Adrenal gland (tissue), 12 donors: ENCODE results near the gene DPP6. TPM values are rescaled to one million over a fixed set of nuclear protein-coding genes. Genes with fewer than 3 reads are reported as not detected.

Source experiments
- DNase-seq, 7 donors: peaks; one replicate each; pipeline ENCODE4 v3.0.0-alpha.2; 2019 to 2020
- H3K27ac ChIP-seq, 5 donors: fragments of 200-600 bp; sonication (generic) in 4 of 5; 1 replicate in 3 of 5; 2 replicates in 2 of 5; pipeline versions ENCODE4 v1.5.1 to v1.8.0; 2016 to 2020; ENCODE audit warnings: mild to moderate bottlenecking in 1 of 5
- H3K27me3 ChIP-seq: fragments of 200-600 bp; 2 replicates; pipeline ENCODE4 v1.8.0; 2021
- H3K36me3 ChIP-seq, 2 donors: fragments of 200-600 bp; replicated peaks in 1 of 2; 1 replicate in 1 of 2; 2 replicates in 1 of 2; pipeline versions ENCODE4 v1.5.1 to v1.8.0; 2018 to 2022
- H3K4me1 ChIP-seq, 2 donors: fragments of 200-600 bp; replicated peaks in 1 of 2; 1 replicate in 1 of 2; 2 replicates in 1 of 2; pipeline versions ENCODE4 v1.5.1 to v1.8.0; 2018 to 2021
- H3K4me3 ChIP-seq, 4 donors: fragments of 200-600 bp; sonication (generic) in 3 of 4; one replicate each; pipeline ENCODE4 v1.5.1; 2016 to 2018
- H3K9me3 ChIP-seq, 3 donors: fragments of 200-600 bp; sonication (generic) in 1 of 3; replicated peaks in 1 of 3; 1 replicate in 2 of 3; 2 replicates in 1 of 3; pipeline versions ENCODE4 v1.5.1 to v1.8.0; 2016 to 2021
- POLR2A ChIP-seq, 2 donors: fragments of 450-650 bp; IDR thresholded peaks; one replicate each; pipeline ENCODE4 v1.6.1; 2017; ENCODE audit warnings: antibody characterized with exemption in 2 of 2, mild to moderate bottlenecking in 2 of 2, moderate library complexity in 1 of 2
- WGBS, 4 donors: extraction: QIAGEN DNeasy Blood & Tissue Kit in 2 of 4; methylation state at CpG; one replicate each; pipeline versions ENCODE4 v1.1.5 to v1.1.7; 2013 to 2017; 5-methylcytosine and 5-hydroxymethylcytosine counted together
- intact Hi-C, 2 donors: fragments of 100-400 bp; cut with DNase I; formaldehyde crosslinking; loops; one replicate each; pipeline versions ENCODE4 v1.14.1 to v1.15.0; 2022 to 2023
- polyA plus RNA-seq, 3 donors: library from polyadenylated mRNA; stranded (reverse); fragments of 200-250 nt in 2 of 3; fragments of 350-450 nt in 1 of 3; fragmentation: Illumina TruSeq in 1 of 3; extraction: RNeasy Lipid Tissue Mini Kit (QIAGEN cat#74804) in 1 of 3; gene quantifications; one replicate each; pipeline ENCODE4 v1.2.3, GENCODE V29; 2013 to 2014
- total RNA-seq, 9 donors: library from RNA; depleted of rRNA in 4 of 9; stranded (reverse); fragments of >200 nt in 4 of 9; fragments of 120-200 nt in 1 of 9; fragmentation: NEBNext Ultra II Directional in 1 of 9; extraction: Animal tissue kit (Norgen Biotek cat#: 25700) in 1 of 9; gene quantifications; one replicate each; pipeline versions ENCODE4 v1.1.0 to v1.2.4, GENCODE V29; 2013 to 2023
- TF ChIP-seq, protein P1 (sequence below), 6 experiments: fragments of 450-650 bp in 4 of 6; fragments of 200-600 bp in 2 of 6; sonication (generic) in 1 of 6; IDR thresholded peaks; 1 replicate in 5 of 6; 2 replicates in 1 of 6; pipeline versions ENCODE4 v1.5.1 to v1.8.0; 2016 to 2021; ENCODE audit warnings: antibody characterized with exemption in 6 of 6, mild to moderate bottlenecking in 2 of 6, moderate library complexity in 1 of 6
- donor health status: healthy with polysubstance abuse.
- donor health status: Bipolar disorder and iron deficiency.
- donor health status: DM: yes; HTN: yes; CAD: no.
- donor health status: DM: no; HTN: no; CAD: no.
- donor health status: DM: no; HTN: no; CAD: no.
- donor health status: DM: yes; HTN: yes; CAD: no.

The DPP6 gene
- total and polyA plus RNA-seq, 12 donors, result 0.39 to 13.1 (median 5.1) TPM

DNA sequence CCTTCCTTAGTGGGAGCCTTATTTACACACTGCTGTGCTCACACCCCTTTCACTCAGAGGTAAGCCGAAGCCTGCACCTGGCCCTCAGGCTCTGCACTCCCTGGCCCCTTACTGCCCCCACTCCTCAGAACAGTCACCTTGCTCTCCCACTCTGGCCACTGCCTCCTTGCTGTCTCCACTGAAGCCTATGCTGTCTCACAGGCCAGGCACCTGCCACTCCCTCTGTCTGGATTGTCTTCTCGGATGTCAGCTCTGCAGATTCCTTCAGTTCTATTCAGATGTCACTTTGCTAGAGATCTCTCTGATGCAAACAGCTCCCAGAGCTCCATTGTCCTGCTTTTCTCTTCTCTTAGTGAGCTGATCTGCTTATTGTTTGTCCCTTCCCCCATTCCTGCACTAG, 390.7 kb downstream of the DPP6 start:
- H3K27ac ChIP-seq, result no peak overlapping the region
- H3K4me1 ChIP-seq, result no peaks in the 10 kb centered on the region
- no peaks in the 10 kb centered on the region for H3K9me3 ChIP-seq
- no peaks in the 10 kb centered on the region for H3K27me3 ChIP-seq
- H3K4me3 ChIP-seq, result no peak overlapping the region
- WGBS, 4 donors, result 43 to 68% (median 54%) methylated on average over 2 of the region's 2 CpGs
- no peak for DNase-seq
- H3K36me3 ChIP-seq, result no peaks in the 10 kb centered on the region
- intact Hi-C loops, result no loop called here
- TF ChIP-seq, protein P1, sequence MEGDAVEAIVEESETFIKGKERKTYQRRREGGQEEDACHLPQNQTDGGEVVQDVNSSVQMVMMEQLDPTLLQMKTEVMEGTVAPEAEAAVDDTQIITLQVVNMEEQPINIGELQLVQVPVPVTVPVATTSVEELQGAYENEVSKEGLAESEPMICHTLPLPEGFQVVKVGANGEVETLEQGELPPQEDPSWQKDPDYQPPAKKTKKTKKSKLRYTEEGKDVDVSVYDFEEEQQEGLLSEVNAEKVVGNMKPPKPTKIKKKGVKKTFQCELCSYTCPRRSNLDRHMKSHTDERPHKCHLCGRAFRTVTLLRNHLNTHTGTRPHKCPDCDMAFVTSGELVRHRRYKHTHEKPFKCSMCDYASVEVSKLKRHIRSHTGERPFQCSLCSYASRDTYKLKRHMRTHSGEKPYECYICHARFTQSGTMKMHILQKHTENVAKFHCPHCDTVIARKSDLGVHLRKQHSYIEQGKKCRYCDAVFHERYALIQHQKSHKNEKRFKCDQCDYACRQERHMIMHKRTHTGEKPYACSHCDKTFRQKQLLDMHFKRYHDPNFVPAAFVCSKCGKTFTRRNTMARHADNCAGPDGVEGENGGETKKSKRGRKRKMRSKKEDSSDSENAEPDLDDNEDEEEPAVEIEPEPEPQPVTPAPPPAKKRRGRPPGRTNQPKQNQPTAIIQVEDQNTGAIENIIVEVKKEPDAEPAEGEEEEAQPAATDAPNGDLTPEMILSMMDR (IDR thresholded peaks at IDR 0.05), result no peak
- no peak for TF ChIP-seq POLR2A (IDR thresholded peaks at IDR 0.05)

DNA sequence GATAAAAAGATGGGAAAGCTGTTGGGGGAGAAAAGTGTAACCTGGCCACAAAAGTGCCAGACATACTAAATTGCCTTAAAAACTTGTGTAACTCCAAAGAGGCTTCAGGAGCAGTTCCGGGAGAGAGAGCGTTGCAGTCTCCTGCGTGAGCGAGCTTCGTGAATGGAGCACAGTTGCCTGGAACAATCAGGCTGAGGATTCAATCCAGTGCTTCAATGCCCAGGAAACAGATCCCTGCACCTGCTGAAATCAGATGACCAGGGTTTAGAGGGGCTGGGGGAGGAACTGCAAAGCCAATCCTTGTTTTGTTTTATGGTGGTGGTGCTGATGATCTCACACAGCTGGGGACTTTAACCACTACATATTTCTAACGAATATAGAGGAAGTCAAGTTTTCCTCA, 398.3 kb downstream of the DPP6 start:
- no peak overlapping the region for H3K27ac ChIP-seq
- H3K4me1 ChIP-seq, result no peaks in the 10 kb centered on the region
- TF ChIP-seq, protein P1 (IDR thresholded peaks at IDR 0.05), result no peak
- no peak for TF ChIP-seq POLR2A (IDR thresholded peaks at IDR 0.05)
- H3K36me3 ChIP-seq, result no peaks in the 10 kb centered on the region
- WGBS, 4 donors, result 72 to 84% (median 81%) methylated on average over 6 of the region's 6 CpGs
- no peaks in the 10 kb centered on the region for H3K9me3 ChIP-seq
- no peak for DNase-seq
- no peak overlapping the region for H3K4me3 ChIP-seq
- intact Hi-C loops, result no loop called here
- no peaks in the 10 kb centered on the region for H3K27me3 ChIP-seq

DNA sequence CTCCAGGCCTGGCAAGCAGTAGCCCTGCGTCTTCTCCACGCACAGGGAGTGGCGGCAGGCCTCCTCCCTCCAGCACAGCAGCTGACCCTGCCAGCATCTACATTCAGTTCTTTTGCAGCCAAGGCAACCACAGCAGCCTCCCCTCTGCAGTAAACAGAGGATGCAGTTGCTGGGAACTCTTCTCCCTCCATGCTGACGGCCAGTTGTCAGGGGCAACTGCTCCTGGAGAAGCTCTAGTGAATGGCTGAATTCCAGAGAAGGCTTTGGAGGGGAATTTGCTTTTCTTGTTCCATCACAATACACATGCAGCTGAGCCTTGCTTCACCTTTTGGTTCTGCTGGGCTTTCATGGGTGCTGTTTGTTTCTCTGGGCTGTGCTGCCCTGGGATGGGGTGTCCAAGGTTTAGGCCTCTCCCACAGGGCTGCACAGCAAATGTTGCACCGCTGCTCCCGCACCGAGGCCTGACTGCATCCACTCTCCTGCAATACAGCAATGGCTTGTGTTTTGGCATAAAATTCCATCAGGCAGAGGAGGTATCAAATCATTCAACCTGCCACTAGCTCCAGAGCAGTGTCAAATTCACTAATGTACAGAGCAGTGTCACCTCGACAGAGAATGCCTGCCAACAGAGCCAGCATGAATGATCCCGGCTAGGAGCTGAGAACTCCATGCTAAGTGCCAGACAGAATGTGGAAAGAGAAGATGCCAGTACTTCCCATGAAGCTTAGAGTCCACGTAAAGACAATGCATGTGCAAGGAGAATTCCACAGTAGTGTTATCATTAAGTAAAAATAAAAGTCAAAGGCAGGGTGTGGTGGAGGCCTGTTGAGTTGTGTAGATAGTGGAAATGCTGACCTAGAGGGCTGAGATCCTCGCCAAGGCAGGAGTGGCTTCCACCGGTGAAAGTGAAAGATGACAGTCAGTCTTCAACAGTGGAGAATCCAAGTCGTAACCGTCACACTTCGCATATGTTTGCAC, 399.6 kb downstream of the DPP6 start:
- Histone ChIP-seq H3K4me1 (no peaks in the 10 kb centered on the region), H3K27ac (no peak overlapping the region), H3K9me3 (no peaks in the 10 kb centered on the region), H3K4me3 (no peak overlapping the region), H3K27me3 (no peaks in the 10 kb centered on the region), H3K36me3 (no peaks in the 10 kb centered on the region)
- no peak for TF ChIP-seq POLR2A (IDR thresholded peaks at IDR 0.05)
- TF ChIP-seq, protein P1 (IDR thresholded peaks at IDR 0.05), result no peak
- intact Hi-C loops, result no loop called here
- peak in 1 of 7 donors; percentile 74 for DNase-seq
- WGBS, 4 donors, result 68 to 79% (median 73%) methylated on average over 9 to 15 of the region's 15 CpGs

DNA sequence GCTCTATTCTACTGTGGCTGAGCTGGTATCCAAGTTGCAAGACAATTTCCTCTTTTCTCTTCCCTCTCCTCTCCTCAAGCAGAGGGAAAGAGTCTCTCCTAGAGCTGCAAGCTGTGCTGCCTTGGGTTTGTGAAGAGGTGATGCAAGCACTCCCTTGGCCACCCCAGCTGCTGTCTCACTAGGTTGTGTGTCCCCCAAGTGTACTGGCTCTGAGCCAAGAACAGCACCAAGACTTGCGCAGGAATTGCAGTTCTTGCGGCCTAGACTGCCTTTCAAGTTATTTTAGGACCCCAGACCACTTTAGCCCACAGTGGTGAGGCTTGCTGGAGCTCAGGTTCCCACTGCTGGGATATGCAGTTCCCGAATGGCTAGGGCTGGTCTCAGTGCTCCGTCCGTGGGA, 411.6 kb downstream of the DPP6 start:
- Histone ChIP-seq H3K27ac (no peak overlapping the region), H3K4me3 (no peak overlapping the region), H3K27me3 (no peaks in the 10 kb centered on the region), H3K9me3 (peaks cover 0 to 5% (median 0%) of the 10 kb centered on the region in 3 donors), H3K4me1 (no peaks in the 10 kb centered on the region), H3K36me3 (no peaks in the 10 kb centered on the region)
- TF ChIP-seq, protein P1 (IDR thresholded peaks at IDR 0.05), result no peak
- TF ChIP-seq POLR2A (IDR thresholded peaks at IDR 0.05), result no peak
- DNase-seq, result no peak
- 77 to 89% (median 81%) methylated on average over 3 to 5 of the region's 5 CpGs for WGBS, 4 donors
- intact Hi-C loops, result no loop called here
